A549 (cell line): ENCODE measurements around the gene OLFML3. TPM values are rescaled to one million over a fixed set of nuclear protein-coding genes. Genes with fewer than 3 reads are reported as not detected.
"Not testable (repeated sequence)": the region's sequence is repeated elsewhere in the genome, so short reads cannot be mapped to it uniquely, and the experiment has no call there.

Experiments
- ATAC-seq, 2 experiments: fragments of 200-7000 bp in 1 of 2; fragments of >200 bp in 1 of 2; cut with Nextera tagmentation in 1 of 2; cut with Tn5 transposase in 1 of 2; 3 replicates each; pipeline versions ENCODE4 v1.8.0 to v1.9.1; 2018 to 2020; ENCODE audit warnings: mild to moderate bottlenecking in 1 of 2, moderate library complexity in 1 of 2
- CTCF ChIA-PET: fragments of 300-600 bp; sonication (Branson Sonifier 250); formaldehyde crosslinking; extraction: SDS; loops from one replicate; lab custom pipeline; 2021; ENCODE audit warnings: antibody characterized with exemption, inconsistent platforms; lab: Yijun Ruan, JAX
- POLR2A ChIA-PET: fragments of 350-600 bp; formaldehyde crosslinking; extraction: SDS; loops from one replicate; lab custom pipeline; 2021; ENCODE audit warnings: antibody characterized with exemption, inconsistent platforms; lab: Yijun Ruan, JAX
- DNase-seq, 2 experiments: peaks; one replicate each; pipeline versions ENCODE4 v3.0.0 to v3.0.0-alpha.2; 2011 to 2016; ENCODE audit warnings: low read depth in 1 of 2, low spot score in 1 of 2
- FAIRE-seq: peaks from 2 replicates; lab custom pipeline; 2011; peaks lifted over from hg19 to GRCh38; lab: Jason Lieb, UNC
- H3K27ac ChIP-seq, 2 experiments: fragments of >200 bp; sonication (Bioruptor Twin); formaldehyde crosslinking; 3 replicates each; pipeline ENCODE4 v1.5.1; 2016 to 2017
- H3K4me1 ChIP-seq: fragments of >200 bp; sonication (Bioruptor Twin); formaldehyde crosslinking; 3 replicates; pipeline ENCODE4 v1.6.1; 2016
- H3K4me2 ChIP-seq: fragments of >200 bp; sonication (Bioruptor Twin); formaldehyde crosslinking; 3 replicates; pipeline ENCODE4 v1.6.1; 2016
- H3K4me3 ChIP-seq: fragments of >200 bp; sonication (Bioruptor Twin); formaldehyde crosslinking; 3 replicates; pipeline ENCODE4 v1.5.1; 2016
- H3K9me3 ChIP-seq: fragments of >200 bp; sonication (Bioruptor Twin); formaldehyde crosslinking; 3 replicates; pipeline ENCODE4 v1.6.1; 2016
- EP300 ChIP-seq, 2 experiments: fragments of >200 bp; sonication (Bioruptor Twin); formaldehyde crosslinking; IDR thresholded peaks; 2 replicates in 1 of 2; 3 replicates in 1 of 2; pipeline ENCODE4 v1.6.1; 2016 to 2017
- FOXS1 ChIP-seq: fragments of 250-450 bp; sonication (Bioruptor Pico); IDR thresholded peaks from 2 replicates; pipeline ENCODE4 v1.5.0; 2020; ENCODE audit warnings: mild to moderate bottlenecking, moderate library complexity
- HOXA7 ChIP-seq: fragments of 250-450 bp; sonication (Bioruptor Pico); IDR thresholded peaks from 2 replicates; pipeline ENCODE4 v1.5.0; 2020; ENCODE audit warnings: mild to moderate bottlenecking, moderate library complexity
- HOXB13 ChIP-seq: fragments of 250-450 bp; sonication (Bioruptor Pico); IDR thresholded peaks from 2 replicates; pipeline ENCODE4 v1.5.0; 2020; ENCODE audit warnings: low read depth, mild to moderate bottlenecking, moderate library complexity
- JUNB ChIP-seq: fragments of >200 bp; sonication (Bioruptor Twin); formaldehyde crosslinking; IDR thresholded peaks from 2 replicates; pipeline ENCODE4 v1.6.1; 2016
- MYC ChIP-seq: IDR thresholded peaks from 2 replicates; pipeline ENCODE4 v1.6.1; 2012; ENCODE audit warnings: mild to moderate bottlenecking, inconsistent platforms, low read length, improper control_type of control experiment, borderline replicate concordance
- NPAS2 ChIP-seq: fragments of 250-450 bp; sonication (Bioruptor Pico); IDR thresholded peaks from 2 replicates; pipeline ENCODE4 v1.8.0; 2022; ENCODE audit warnings: mild to moderate bottlenecking, moderate library complexity, borderline replicate concordance
- PHF8 ChIP-seq: fragments of 200-600 bp; sonication (generic); IDR thresholded peaks from 2 replicates; pipeline ENCODE4 v1.6.1; 2016; ENCODE audit warnings: low read depth, mild to moderate bottlenecking, antibody characterized with exemption, moderate library complexity, borderline replicate concordance
- POLR2A ChIP-seq: IDR thresholded peaks from 2 replicates; pipeline ENCODE4 v1.6.1; 2012; ENCODE audit warnings: mild to moderate bottlenecking, low read length
- POLR2AphosphoS2 ChIP-seq: conservative IDR thresholded peaks from 2 replicates; pipeline ENCODE4 v1.6.1; 2012; ENCODE audit warnings: low read length, improper control_type of control experiment, inconsistent platforms
- RFX5 ChIP-seq: fragments of 450-650 bp; IDR thresholded peaks from 2 replicates; pipeline ENCODE4 v1.7.1; 2014; ENCODE audit warnings: antibody characterized with exemption, mild to moderate bottlenecking, moderate library complexity
- SREBF2 ChIP-seq: fragments of 450-650 bp; IDR thresholded peaks from 2 replicates; pipeline ENCODE4 v1.6.1; 2014; ENCODE audit warnings: mild to moderate bottlenecking, moderate library complexity
- WGBS: methylation state at CpG from one replicate; pipeline ENCODE4 v1.1.6; 2017; ENCODE audit errors: missing lambda C conversion rate; 5-methylcytosine and 5-hydroxymethylcytosine counted together
- polyA plus RNA-seq, 4 experiments: library from polyadenylated mRNA; depleted of rRNA in 3 of 4; stranded (reverse); fragments of >200 nt; fragmentation: RNase III in 1 of 4; extraction: RNeasy Plus Mini Kit Qiagen cat#74134 plus additional on column Dnase treatment in 1 of 4; gene quantifications; 2 replicates in 3 of 4; 3 replicates in 1 of 4; pipeline ENCODE4 v1.2.3, GENCODE V29; 2011 to 2017
- TF ChIP-seq, protein P1 (sequence below): fragments of 200-600 bp; sonication (generic); IDR thresholded peaks from 2 replicates; pipeline ENCODE4 v1.6.1; 2016; ENCODE audit warnings: antibody characterized with exemption, mild to moderate bottlenecking, moderate library complexity
- TF ChIP-seq, protein P2 (sequence below): IDR thresholded peaks from 2 replicates; pipeline ENCODE4 v1.6.1; 2012
- TF ChIP-seq, protein P3 (sequence below): IDR thresholded peaks from 2 replicates; pipeline ENCODE4 v1.6.1; 2012

OLFML3 gene
- polyA plus RNA-seq, 2 of the 4 experiments (the other 2 are of a cell fraction) = 1.2 to 9.3 TPM

DNA sequence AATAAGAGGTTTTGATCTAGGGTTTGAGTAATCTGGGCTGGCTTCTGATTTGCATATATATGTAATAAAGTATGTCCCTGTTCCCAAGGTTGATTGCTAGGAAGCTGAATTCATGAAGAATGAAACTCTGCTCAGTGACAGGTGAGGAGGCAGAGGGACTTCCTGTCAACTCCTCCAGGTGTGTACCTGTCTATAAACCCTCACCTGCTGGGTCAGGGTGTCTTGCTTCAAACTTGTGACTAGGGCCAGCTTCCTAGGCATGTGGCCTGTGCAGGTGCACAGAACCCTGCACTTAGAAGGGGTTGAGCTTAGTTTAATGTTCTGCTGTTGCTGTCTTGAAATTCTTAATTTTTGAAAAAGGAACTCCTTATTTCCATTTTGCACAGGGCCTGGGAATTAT, 21.1 kb downstream of the OLFML3 start:
- no peak for DNase-seq
- no peak for TF ChIP-seq EP300 (IDR thresholded peaks at IDR 0.05)
- POLR2A ChIA-PET = no interaction called here
- Histone ChIP-seq H3K4me1 (no peaks in the 10 kb centered on the region), H3K4me3 (no peak overlapping the region), H3K27ac (no peak overlapping the region), H3K9me3 (no peaks in the 10 kb centered on the region; the same call in 2 of the 3 replicates), H3K4me2 (no peak overlapping the region)
- FAIRE-seq = no peak
- ATAC-seq = no peak
- CTCF ChIA-PET = no interaction called here

DNA sequence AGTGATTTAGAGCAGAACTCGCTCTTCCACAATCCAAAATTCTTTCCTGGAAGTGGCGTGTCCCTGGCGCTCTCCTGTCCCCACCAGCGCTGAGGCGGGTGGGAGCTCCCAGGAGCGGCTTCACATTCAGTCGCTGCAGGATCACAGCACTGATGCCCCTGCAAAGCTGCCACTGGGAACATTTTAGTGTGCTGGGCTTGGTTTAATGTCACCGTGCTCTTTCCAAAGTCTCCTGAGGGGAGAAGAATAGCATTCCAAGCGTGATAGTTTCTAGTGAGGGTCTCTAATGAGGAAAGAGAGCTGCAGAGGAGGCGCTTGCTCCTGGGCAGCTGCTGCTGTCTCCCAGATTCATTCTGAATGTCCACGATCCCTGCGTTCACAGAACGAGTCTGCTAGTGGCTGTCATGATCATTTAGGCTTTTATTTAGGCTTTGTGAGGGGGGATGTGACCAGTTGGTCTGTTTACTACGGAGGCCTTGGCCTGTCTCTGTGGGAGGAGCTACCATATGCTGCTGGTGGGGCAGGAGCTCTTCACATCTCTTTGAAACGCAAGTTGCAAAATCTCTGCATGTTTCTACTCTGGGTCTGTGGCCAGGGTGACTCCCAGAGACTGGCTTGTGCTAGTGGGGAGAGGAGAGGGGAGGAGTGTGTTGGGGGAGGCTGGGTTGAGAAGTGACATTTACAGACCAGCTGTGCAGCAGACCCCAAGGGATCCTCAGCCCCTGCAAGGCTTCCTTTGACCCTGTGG, 23.4 kb downstream of the OLFML3 start:
- 68% methylated on average over 15 of the region's 15 CpGs for WGBS
- FAIRE-seq (no peak), ATAC-seq (no peak), DNase-seq (no peak)
- H3K4me1 ChIP-seq = no peaks in the 10 kb centered on the region
- H3K4me3 ChIP-seq = no peak overlapping the region
- TF ChIP-seq, protein P1, sequence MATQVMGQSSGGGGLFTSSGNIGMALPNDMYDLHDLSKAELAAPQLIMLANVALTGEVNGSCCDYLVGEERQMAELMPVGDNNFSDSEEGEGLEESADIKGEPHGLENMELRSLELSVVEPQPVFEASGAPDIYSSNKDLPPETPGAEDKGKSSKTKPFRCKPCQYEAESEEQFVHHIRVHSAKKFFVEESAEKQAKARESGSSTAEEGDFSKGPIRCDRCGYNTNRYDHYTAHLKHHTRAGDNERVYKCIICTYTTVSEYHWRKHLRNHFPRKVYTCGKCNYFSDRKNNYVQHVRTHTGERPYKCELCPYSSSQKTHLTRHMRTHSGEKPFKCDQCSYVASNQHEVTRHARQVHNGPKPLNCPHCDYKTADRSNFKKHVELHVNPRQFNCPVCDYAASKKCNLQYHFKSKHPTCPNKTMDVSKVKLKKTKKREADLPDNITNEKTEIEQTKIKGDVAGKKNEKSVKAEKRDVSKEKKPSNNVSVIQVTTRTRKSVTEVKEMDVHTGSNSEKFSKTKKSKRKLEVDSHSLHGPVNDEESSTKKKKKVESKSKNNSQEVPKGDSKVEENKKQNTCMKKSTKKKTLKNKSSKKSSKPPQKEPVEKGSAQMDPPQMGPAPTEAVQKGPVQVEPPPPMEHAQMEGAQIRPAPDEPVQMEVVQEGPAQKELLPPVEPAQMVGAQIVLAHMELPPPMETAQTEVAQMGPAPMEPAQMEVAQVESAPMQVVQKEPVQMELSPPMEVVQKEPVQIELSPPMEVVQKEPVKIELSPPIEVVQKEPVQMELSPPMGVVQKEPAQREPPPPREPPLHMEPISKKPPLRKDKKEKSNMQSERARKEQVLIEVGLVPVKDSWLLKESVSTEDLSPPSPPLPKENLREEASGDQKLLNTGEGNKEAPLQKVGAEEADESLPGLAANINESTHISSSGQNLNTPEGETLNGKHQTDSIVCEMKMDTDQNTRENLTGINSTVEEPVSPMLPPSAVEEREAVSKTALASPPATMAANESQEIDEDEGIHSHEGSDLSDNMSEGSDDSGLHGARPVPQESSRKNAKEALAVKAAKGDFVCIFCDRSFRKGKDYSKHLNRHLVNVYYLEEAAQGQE = no peak
- no peak for TF ChIP-seq NPAS2 (CRISPR knock-in tag)
- no peak for TF ChIP-seq JUNB
- no peak for TF ChIP-seq HOXA7 (CRISPR knock-in tag)
- CTCF ChIA-PET = interaction anchor here (1.5 kb wide), 1 partner anchor 31 kb away, joined by 4 read pairs; no protein-coding TSS in a partner anchor
- POLR2A ChIA-PET = no interaction called here
- no peak overlapping the region for H3K4me2 ChIP-seq
- no peak overlapping the region for H3K27ac ChIP-seq
- no peaks in the 10 kb centered on the region for H3K9me3 ChIP-seq

DNA sequence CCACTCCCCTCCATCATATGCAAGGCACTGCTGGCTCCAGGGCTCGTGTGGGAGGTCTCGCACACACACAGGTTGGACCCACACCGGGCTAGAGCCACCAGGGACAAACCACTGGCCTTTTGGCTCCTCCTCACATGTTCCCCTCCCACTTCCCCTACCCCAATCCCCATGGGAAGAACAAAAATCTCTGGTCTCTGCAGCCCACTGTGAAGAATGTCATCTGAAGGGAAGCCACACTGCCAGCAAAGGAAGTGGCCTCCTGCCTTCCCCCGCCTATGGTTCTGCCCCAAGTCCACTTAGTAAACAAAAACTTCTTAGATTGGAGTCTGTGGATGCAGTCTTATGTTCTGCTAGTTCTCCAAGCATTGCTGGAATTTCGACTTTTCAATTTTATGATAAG, 24.2 kb downstream of the OLFML3 start:
- ATAC-seq (no peak), DNase-seq (no peak)
- POLR2A ChIA-PET = no interaction called here
- 61% methylated on average over 5 of the region's 5 CpGs for WGBS
- no peaks in the 10 kb centered on the region for H3K9me3 ChIP-seq
- H3K4me3 ChIP-seq = no peak overlapping the region
- H3K4me1 ChIP-seq = no peaks in the 10 kb centered on the region
- TF ChIP-seq SREBF2 = no peak
- TF ChIP-seq EP300 (IDR thresholded peaks at IDR 0.05) = no peak
- TF ChIP-seq MYC = no peak
- TF ChIP-seq, protein P2, sequence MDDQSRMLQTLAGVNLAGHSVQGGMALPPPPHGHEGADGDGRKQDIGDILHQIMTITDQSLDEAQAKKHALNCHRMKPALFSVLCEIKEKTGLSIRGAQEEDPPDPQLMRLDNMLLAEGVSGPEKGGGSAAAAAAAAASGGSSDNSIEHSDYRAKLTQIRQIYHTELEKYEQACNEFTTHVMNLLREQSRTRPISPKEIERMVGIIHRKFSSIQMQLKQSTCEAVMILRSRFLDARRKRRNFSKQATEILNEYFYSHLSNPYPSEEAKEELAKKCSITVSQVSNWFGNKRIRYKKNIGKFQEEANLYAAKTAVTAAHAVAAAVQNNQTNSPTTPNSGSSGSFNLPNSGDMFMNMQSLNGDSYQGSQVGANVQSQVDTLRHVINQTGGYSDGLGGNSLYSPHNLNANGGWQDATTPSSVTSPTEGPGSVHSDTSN = no peak
- no peak for TF ChIP-seq PHF8
- no peak for TF ChIP-seq POLR2A
- TF ChIP-seq, protein P3, sequence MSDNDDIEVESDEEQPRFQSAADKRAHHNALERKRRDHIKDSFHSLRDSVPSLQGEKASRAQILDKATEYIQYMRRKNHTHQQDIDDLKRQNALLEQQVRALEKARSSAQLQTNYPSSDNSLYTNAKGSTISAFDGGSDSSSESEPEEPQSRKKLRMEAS = no peak
- no peak for TF ChIP-seq HOXB13 (CRISPR knock-in tag)
- no peak for TF ChIP-seq POLR2AphosphoS2
- TF ChIP-seq RFX5 = no peak
- TF ChIP-seq FOXS1 (CRISPR knock-in tag) = no peak
- TF ChIP-seq, all 56 proteins: peak for 0
- CTCF ChIA-PET = interaction anchor here (0.6 to 1.5 kb wide), 2 partner anchors 30 to 621 kb away, joined by 3 to 4 read pairs; no protein-coding TSS in a partner anchor
- Histone ChIP-seq H3K4me2 (no peak overlapping the region), H3K27ac (no peak overlapping the region)
- no peak for FAIRE-seq

DNA sequence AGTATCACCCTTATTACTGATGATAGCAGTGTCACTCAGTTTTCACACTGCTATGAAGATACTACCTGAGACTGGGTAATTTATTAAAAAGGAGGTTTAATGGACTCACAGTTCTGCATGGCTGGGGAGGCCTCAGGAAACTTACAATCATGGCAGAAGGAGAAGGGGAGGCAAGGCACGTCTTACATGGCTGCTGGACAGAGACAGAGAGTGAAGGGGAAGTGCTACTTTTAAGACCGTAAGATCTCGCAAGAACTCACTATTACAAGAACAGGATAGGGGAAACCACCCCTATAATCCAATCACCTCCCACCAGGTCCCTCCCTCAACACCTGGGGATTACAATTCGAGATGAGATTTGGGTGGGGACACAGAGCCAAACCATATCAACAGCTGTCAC, 27.6 kb downstream of the OLFML3 start:
- H3K4me2 ChIP-seq, ATAC-seq, CTCF ChIA-PET, POLR2A ChIA-PET, H3K9me3 ChIP-seq, DNase-seq, H3K27ac ChIP-seq, H3K4me1 ChIP-seq, H3K4me3 ChIP-seq, FAIRE-seq: not testable (repeated sequence)
- WGBS = 69% methylated on average over 4 of the region's 4 CpGs
